A549 treated with RU486 at 1 μM for 4 hours (cell line): ENCODE results near the gene P2RX6. TPM values are rescaled to one million over a fixed set of nuclear protein-coding genes. Genes with fewer than 3 reads are reported as not detected.

Experiments
- total RNA-seq: library from RNA; stranded (reverse); fragments of 200-300 nt; extraction: Qiagen RNA extraction; gene quantifications from 5 replicates; pipeline ENCODE4 v1.2.3, GENCODE V29; 2022; ENCODE audit warnings: low read depth

Gene P2RX6
- 0.33 to 0.98 TPM (median 0.70 TPM) in 5 replicates for total RNA-seq

GRCh38 chr22:21014726-21015465 is at the start of gene P2RX6:
P2RX6 (plus strand) TSS chr22:21015165; CDS start chr22:21015175, 10 bp downstream.

DNA sequence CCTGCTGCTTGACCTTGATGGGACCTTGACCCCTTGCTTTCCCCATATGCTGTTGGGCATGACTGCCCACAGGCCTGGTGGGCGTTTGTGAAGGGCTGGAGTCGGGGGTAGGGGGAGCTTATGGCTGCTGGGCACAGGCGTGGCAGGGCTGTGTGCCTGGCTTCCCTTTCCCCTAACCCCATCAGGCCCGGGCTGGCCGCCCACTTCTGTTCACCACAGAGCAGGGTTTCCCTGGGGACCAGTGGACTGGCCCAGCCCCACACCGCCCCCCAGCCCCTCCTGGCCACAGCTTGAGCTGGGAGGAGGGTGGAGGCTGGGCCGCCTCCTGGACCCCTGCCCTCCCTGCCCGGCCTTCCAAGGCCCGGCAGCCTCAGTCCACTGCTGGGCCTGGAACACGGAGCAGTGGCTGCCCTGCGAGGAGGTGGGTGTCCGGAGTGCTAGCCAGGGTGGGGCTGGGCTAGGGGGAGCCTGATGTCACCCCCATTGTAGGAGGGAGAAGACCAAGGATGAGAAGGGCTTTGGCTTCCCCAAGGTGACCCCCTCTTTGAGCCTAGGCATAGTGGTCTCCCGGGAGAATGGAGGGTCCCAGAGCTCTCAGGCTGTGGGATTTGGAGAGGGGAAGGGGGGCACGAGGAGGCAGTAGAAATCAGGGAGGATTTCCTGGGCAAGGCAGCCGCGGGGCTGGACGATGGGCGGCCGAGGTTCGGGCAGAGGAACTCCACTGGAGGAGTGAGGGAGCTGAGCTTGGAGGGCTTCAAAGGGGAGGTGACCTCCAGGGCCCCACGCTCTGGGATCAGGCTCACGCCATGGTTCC is 47.9 kb upstream of the P2RX6 start, which contains the start of gene AIFM3:
TSS of gene AIFM3 (plus strand) at position 373 of the 814 bp plus-strand sequence. CDS start 690 bp downstream, outside the sequence.

GRCh38 chr22:20981787-20982562 is 33.0 kb upstream of the P2RX6 start, which contains the start of gene LZTR1:
LZTR1 (plus strand) TSS chr22:20982297; CDS start chr22:20982372, 75 bp downstream.

GRCh38 chr22:21001601-21002325 is 13.2 kb upstream of the P2RX6 start, which contains the start of gene THAP7:
THAP7 (minus strand) TSS chr22:21002118; CDS start chr22:21001911, 207 bp downstream.

DNA sequence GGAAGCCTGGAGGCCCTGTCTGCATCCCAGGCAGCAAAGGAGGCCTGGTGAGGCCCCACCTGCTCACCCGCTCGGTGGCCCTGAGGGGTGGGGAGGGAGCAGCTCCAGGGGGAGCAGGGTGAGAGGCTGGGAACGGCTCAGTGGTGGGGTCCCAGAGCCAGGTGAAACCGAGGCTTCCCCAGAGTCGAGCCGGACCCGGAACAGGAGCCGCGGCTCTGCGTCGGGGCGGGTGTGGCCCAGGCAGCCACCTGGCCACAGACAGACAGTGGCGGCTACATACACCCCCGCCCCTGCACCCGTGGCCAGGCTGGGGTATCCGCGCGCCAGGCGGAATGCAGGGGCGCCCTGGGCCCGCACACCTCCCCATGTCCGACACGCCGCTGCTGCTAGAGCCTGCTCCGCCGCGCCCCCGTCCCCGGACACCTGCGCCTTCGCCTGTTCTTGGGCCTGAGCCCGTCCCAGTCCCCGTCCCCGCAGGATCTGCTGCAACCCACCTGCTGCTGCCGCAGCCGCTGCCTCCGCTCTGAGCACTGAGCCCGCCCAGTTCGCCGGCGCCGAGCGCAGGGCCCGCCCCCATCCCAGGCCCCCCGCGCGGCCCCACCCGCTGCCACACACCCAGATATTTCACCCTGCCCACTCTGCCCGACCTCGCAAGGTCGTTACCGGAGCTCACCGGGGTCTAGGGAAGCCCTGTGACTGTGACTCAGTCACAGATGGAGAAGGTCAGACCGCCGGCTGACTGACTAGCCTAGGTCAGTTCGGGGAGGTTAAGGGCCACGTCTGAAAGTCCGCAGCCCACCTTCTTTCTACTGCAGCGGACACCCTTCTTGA is 17.3 kb downstream of the P2RX6 start, which contains the start of gene SLC7A4:
TSS of gene SLC7A4 (minus strand) at position 525 of the 831 bp plus-strand sequence. CDS start 749 bp downstream, outside the sequence.

DNA sequence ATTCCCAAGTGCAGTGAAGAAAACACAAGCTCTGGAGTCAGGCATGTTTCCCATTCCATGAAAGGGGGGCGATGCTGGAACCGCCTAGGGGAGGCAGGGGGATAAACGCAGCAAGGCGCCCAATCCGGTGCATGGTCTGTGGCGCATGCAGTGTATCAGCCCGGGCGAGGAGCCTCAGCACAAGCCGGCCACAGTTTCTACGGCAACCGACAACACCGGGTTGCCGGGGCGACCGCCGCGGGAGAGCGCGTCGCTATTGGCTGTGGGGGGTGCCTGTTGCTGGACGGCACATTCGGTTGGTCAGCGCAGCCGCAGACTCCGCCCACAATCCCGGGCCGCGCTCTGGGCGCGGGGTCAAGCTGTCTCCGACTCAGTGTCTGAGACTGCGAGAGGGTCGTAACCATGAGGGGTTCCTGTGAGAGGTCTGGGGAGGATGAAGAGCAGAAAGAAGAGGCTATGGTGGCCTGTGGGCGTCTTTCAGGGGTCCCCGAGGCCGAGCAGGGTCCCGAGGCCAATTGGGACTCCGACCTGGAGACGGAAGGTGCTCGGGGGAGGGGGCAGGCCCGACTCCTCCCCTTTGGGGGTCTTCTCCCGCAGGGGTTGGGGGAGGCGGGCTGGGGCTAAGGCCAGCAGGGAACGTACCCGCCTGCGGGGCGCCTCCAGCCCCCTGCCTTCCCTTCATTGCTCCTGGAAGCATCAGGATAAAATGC is 30.8 kb downstream of the P2RX6 start, which contains the start of gene LRRC74B:
TSS of gene LRRC74B (plus strand) at position 362 of the 710 bp plus-strand sequence. CDS start at position 403, 41 bp downstream.

Other genes with a start within 250 kb of the P2RX6 start
- gene SERPIND1, start 241.1 kb upstream of the P2RX6 start, total RNA-seq: 0.05 to 0.14 TPM in 2 of 5 replicates, not detected in the others
- gene PI4KA, start 156.4 kb upstream of the P2RX6 start, total RNA-seq: 18.5 to 23.2 TPM (median 20.4 TPM) in 5 replicates
- 14.0 to 19.2 TPM (median 16.2 TPM) in 5 replicates for gene SNAP29, start 156.2 kb upstream of the P2RX6 start, total RNA-seq
- 20.2 to 24.0 TPM (median 22.3 TPM) in 5 replicates for gene CRKL, start 97.8 kb upstream of the P2RX6 start, total RNA-seq
- 1.0 to 4.8 TPM (median 3.3 TPM) in 5 replicates for gene AIFM3, start 47.9 kb upstream of the P2RX6 start, total RNA-seq
- gene LZTR1, start 32.9 kb upstream of the P2RX6 start, total RNA-seq: 11.8 to 19.9 TPM (median 17.4 TPM) in 5 replicates
- gene THAP7, start 13.0 kb upstream of the P2RX6 start, total RNA-seq: 16.0 to 28.6 TPM (median 25.1 TPM) in 5 replicates
- not detected in 5 replicates for gene SLC7A4, start 17.4 kb downstream of the P2RX6 start, total RNA-seq
- gene LRRC74B, start 30.8 kb downstream of the P2RX6 start, total RNA-seq: not detected in 5 replicates